Esophagus squamous epithelium (tissue), 4 donors: Measurements from ENCODE around the gene TMEM135.

ENCODE experiments used
- CTCF ChIP-seq, 6 experiments: fragments of 450-650 bp in 4 of 6; fragments of 200-600 bp in 2 of 6; sonication (generic) in 2 of 6; IDR thresholded peaks; one replicate each; pipeline ENCODE4 v1.5.1; 2016 to 2019; ENCODE audit warnings: antibody characterized with exemption in 6 of 6, mild to moderate bottlenecking in 4 of 6, moderate library complexity in 4 of 6
- POLR2A ChIP-seq, 4 donors: fragments of 450-650 bp; IDR thresholded peaks; one replicate each; pipeline ENCODE4 v1.6.1; 2017; ENCODE audit warnings: antibody characterized with exemption in 4 of 4, mild to moderate bottlenecking in 4 of 4, moderate library complexity in 3 of 4

GRCh38 chr11:87325490-87325872 is 287.7 kb downstream of the TMEM135 start:
- TF ChIP-seq CTCF (IDR thresholded peaks at IDR 0.05) (no peak), POLR2A (IDR thresholded peaks at IDR 0.05) (no peak)
